ENCODE data around the gene DMRT2.

DMRT2 gene

DNA sequence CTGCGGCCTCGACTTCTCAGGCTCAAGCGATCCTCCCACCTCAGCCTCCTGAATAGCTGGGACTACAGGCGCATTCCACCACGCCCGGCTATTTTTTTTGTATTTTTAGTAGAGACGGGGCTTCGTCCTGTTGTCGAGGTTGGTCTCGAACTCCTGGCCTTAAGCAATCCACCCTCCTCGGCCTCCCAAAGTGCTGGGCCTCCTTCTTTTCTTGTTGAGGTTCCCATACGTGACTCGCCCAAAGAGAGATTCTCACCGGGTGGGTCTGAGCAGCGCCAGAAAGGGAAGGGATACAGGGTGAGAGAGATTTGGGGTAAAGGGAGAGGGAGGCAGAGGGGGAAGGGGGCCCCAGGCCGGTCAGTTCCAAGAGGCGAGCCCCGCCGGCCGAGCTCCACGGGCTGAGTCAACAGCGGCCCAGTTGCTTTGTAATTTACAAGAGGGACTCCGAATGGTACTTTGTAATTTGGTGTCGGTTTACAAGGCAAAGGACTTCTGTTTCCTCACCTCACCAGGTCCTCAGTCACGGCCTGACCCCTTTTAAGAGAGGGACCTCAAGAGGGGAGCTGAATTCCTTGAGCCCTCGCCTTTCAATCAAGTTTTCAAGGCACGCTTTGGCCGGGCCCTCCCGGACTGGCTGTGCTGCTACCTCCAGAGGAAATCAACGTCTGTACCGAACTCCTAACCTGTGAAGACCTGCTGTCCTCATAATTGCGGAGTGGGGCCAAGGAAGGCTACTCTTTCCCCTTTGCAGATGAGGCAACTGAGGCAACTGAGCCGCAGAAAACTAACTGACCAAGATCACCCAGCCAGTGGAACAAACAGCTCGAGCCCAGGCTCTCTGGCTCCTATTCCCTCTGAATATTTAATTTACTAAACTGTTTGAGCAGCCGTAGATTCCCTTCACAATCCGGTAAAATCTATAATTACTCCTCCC is 3.3 kb upstream of the DMRT2 start:
- H3K4me3 ChIP-seq (ENCODE audit: low read depth, low read length), result no peak overlapping the region

DNA sequence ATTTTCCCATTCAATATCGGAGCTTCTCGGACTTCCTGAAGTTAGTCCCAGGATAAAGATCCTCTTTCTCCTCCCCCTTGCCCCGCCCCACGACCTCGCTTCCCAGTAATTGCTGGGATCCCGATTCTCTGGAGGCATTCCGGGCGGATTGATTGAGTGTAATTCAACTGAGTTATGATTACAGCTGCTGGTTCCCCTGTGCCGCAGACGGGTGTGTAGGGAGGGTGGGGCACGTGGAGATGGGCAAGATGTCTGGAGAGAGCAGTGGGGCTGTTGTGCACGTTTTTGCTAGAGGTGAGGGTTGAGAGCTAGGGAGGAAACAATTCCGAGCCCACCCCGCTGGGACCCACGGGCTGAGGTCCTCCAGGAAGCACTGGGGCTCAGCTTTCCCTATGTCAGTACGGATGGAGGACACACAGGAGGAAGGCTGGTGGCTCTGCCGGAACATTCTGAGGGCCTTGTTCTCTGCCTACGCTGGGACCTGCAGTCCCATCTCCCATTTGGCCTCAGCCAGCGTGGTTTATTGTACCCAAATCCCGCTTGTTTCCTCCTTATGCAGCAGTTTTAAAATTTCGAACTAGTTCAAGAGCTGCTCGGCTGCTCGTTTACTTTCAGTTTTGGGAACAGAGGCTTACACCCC is 2.4 kb upstream of the DMRT2 start:
- peak overlapping the region; percentile 4 for H3K4me3 ChIP-seq (ENCODE audit: low read depth, low read length)

DNA sequence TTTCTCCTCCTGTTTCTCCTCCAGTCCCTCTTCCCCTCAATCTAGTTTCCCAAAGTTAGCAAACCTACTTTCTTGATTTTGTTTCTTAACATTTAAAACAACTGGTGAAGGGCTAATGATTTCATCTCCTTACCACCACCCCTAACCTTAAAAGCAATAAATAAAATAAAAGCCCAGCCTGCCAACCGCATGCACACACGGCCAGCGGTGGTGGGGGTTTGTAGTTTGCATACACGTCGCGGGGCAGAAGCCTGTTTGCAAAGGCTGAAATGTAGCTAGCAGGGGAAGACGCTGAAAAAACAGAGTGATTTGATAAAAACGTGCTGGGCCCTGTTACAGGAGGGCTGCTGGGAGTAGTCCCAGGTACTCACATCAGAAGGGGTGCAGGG is 1.9 kb upstream of the DMRT2 start:
- no peak overlapping the region for H3K4me3 ChIP-seq (ENCODE audit: low read depth, low read length)

DNA sequence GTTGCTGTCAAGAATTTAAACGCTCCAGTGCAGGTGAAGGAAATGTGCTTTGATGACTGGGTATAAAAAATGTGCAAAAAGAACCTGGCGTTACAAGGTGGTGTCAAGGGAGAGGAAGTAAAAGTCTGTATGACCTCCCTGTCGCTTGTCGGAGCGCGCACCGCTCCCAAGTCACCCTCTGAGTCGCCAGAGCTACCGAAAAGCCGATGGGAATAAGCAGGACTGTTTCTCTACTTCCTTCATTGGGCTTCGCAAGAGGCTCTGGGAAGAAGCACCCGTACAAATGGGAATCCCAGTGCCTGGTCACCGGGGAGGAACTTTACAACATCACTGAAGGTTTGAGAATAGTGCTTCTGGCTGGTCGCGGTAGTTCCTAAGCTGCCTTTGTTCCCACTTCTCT is 1.3 kb upstream of the DMRT2 start:
- H3K4me3 ChIP-seq (ENCODE audit: low read depth, low read length), result no peak overlapping the region

DNA sequence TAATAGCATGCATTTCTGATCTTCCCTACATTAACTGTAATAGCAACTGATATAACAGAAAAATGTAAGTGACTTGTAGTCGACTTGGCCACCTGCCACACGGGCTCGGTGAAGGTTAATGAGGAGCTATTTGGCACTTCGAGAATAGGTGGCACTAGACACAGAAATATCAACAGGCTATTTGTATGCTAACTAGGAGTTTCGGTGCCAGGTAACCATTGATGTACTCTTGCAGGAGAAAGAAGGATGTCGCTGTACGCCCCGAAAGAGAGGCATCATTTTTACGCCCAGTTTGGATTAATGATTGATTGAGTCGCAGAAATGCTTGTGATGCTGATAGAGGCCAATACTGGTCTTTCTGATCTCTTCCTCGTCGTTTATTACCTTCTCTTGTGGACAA is 516 bp upstream of the DMRT2 start:
- H3K4me3 ChIP-seq (ENCODE audit: low read depth, low read length), result no peak overlapping the region

DNA sequence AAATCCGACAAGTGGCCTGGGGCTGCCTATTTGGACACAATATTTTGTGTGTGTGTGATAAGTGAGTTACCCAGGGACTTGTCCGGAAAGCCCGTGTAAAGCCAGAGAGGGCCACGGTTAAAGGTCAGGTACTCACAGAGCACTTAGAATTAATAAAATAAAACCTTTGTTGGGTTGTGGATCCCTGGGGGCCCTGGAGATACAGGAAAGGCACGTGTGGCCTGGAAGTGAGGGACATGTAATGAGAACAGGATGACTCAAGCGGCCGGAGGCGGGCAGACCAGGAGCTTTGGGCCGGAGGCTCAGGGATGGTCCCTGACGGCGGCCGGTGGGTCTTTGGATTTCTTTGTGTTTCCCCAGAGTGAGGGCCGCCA is 1.0 kb downstream of the DMRT2 start:
- H3K4me3 ChIP-seq (ENCODE audit: low read depth, low read length), result peak overlapping the region; percentile 35

DNA sequence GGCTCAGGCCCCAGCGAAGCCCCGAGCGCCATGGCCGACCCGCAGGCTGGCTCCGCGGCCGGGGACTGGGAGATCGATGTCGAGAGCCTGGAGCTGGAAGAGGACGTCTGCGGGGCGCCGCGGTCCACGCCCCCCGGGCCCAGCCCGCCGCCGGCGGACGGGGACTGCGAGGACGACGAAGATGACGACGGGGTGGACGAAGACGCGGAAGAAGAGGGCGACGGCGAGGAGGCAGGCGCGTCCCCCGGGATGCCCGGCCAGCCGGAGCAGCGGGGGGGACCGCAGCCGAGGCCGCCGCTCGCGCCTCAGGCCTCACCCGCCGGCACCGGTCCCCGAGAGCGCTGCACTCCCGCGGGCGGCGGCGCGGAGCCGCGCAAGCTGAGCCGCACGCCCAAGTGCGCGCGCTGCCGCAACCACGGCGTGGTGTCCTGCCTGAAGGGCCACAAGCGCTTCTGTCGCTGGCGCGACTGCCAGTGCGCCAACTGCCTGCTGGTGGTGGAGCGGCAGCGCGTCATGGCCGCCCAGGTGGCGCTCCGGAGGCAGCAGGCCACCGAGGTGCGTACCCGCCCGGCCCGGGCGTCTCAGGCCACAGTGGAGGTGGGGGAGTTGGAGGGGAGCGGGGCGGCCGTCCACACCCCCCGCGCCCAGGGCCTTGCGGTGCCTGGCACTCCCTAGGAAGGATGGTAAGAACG is 1.6 kb downstream of the DMRT2 start:
- peak overlapping the region; percentile 35 for H3K4me3 ChIP-seq (ENCODE audit: low read depth, low read length)

DNA sequence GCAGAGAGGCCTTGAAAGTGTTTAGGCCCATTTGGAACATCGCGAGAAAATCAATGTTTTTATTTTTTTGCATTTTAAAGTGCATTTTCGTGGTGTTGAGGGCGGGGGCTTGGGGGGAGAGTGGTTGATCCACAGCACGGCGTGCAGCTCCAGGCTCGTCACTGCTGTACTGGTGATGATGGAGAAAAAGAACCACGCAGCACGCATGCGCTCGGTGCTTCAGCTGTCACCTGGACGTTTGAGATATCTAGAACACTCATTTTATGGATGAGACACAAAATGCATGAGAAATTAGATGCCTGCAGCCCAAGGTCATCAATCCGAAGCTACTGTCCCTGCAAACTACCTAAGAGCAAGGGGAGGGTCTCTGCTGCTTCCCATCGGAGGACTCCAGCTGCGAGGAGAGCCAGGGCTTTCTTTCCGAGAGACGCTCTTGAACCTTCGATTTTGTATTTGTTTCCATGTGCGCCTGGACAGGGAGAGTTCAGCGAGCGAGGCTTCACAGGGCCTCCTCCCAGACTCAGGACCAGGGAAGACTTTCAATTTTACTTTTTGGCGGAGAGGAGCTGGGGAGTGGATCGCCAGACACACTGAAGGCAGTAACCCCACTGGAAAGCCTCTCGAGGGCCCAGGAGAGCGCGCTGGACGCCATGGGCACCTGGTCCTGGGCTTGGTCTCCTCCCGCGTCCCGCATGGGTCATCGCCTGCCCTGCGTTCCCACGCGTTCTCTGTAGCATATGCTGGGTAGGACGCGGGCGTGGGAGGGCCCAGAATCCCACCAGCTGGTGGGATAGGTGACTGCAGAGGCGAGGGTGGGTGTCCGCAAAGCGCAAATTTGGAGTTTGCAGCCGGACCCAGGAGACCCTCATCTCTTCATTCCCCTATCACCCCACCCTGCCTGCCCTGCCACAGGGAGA is 2.5 kb downstream of the DMRT2 start:
- H3K4me3 ChIP-seq (ENCODE audit: low read depth, low read length), result no peak overlapping the region

DNA sequence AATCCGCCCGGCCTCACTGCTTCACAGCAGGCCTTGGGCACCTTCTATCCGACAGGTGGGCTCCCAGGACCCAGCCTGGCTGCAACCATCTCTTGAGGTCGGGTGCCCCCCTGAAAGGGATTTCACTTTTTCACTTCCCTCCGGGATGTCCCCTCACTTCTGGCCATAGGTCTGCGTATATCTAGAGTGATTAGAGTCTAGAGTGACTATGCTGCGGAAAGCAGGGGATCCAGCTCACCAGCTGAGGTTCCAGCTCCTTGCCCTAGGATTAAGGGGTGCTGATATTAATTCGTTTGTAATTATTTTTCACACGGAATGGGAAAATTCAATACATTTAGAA is 3.1 kb downstream of the DMRT2 start:
- H3K4me3 ChIP-seq (ENCODE audit: low read depth, low read length), result no peak overlapping the region

DNA sequence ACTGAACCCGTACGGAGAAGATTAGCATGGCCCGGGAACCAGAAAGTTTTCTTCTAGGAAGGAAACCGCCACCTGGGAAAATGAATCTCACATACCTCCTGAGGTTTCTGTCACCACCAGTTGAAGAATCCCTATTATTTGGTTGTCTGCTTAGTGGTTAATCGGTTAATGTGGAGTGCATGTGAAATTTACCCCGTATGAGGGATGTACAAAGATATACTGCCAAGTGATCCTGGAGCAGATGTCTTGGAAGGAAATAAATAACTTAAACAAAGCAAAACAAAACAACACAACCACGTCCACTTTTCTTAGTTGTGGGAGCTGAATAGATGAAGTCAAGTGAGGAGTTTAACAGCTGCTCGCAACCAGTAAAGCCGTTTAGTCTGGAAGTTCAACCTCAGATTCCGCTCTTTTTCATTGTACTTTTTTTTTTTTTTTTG is 3.8 kb downstream of the DMRT2 start:
- no peak overlapping the region for H3K4me3 ChIP-seq (ENCODE audit: low read depth, low read length)

DNA sequence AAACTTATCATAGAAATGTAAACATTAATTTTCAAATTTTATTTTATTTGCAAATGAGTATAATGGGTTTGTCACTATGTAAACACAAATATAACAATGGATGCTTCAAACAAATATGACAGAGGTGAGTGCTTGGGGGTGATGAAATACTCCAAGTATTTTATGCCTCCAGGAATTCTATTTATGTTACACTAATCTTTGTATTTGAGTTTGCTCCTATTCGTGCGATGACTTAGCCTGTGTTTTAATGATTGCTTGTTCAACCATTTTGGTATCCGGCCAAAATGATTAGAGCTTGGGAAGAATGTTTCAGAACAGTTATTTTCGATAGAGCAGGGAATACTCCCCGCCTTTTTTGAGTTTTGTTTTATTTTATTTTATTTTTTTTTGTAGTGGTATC is 5.0 kb downstream of the DMRT2 start:
- H3K4me3 ChIP-seq (ENCODE audit: low read depth, low read length), result no peak overlapping the region

DNA sequence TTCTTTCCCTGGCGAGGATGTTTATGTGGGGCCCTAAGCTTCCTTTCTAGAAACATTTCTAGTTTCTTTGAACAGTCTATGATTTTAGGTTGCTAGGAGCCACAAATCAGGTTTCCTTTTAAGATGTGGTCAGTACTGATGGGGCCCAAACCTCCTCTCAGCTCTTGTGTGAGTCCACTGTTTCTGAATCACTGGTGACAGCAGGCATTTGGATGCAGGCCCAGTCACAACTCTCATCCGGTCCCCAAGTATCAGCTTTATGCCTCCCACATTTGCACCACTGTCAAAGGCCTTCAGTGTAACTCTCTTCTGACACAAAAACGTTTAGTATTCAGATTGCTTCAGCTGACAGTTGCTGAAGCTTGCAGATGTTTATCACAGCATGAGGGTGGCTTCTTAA is 7.8 kb downstream of the DMRT2 start:
- H3K4me3 ChIP-seq (ENCODE audit: low read depth, low read length), result no peak overlapping the region

DNA sequence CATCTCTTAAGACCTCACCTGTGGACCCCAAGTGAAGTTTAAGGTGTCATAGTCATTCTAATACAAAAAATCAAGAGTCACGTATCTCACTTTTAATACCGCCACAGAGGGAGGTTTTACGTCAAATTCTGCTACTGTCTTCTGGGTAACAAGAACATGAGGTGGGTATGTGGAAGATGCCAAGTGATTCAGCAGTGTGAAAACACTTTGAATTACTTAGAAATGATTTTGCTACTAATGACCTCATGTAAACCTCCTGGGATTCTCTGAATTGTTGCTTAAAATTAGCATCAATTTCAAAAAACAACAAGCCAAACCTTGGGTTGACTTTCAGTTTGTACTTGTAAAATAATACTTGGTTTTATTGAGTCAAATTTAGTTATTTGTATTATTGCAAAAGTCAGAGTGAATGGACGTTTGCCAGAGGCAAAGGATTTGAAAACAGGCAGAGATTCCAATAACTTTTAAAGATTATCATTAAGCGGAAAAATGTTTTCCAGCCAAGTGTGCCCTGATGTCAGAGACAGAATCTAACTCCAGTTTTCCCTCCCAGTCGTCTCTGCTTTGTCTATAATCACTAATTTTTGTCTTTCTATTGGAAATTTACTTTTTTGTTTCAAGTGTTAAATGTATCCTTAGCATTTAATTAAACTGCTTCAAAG is 8.8 kb downstream of the DMRT2 start:
- H3K4me3 ChIP-seq (ENCODE audit: low read depth, low read length), result no peak overlapping the region

DNA sequence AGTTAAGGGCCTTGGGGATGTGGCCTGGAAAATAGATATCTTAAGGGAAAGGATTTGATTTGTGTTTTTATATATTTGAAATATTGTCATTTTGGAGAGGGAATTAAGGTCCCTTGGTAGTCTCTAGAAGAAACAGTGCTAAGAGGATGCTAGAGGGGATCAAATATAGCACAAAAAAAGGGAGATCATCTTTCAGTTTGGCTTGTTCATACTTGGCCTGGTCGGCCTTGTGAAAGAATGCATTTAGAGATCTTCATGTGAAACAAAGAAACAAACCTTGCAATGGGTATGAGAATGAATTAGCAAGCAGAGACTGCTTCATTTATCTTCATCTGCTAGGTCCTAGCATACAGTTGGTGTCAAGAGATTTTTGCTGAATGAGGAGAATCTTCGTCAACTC is 15.0 kb downstream of the DMRT2 start:
- H3K4me3 ChIP-seq (ENCODE audit: low read depth, low read length), result no peak overlapping the region

DNA sequence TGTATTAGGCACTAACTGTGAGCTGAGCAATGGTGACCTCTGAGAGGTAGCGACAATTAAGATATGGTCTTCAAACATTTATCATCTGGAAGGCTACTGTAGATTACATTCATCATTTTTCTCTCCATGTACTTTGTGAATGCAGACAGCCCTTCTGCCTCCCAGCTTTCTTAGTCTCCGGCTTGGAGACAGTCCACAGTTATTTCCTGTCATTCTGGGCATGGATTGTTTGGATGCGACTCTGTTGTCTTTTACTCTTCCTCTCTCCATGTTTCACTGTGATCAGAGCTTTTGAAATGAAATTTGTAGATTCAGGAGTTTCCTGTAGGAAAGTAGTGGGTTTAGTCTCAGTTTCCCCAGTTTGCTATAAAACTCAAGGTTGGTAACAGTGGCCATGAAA is 20.5 kb downstream of the DMRT2 start:
- no peak overlapping the region for H3K4me3 ChIP-seq (ENCODE audit: low read depth, low read length)

DNA sequence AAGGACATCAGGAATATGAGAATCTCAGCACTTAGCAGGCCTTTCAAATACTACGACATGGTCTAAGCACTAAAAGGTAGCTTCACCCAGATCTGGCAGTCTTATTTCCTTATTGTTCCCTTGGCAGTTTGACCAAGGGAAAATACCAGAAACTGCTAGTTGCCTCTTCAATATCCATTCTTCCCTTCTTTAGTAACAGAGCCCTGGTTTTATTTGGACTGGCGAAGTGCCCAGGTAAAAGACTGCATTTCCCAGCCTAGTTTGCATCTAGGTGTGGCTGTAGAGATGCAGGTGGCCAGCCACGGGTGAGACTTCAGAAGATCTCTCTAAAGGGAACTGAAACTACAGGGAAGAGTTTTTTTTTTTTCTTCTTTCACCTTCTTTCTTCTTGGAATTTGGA is 21.6 kb downstream of the DMRT2 start:
- H3K4me3 ChIP-seq (ENCODE audit: low read depth, low read length), result no peak overlapping the region

DNA sequence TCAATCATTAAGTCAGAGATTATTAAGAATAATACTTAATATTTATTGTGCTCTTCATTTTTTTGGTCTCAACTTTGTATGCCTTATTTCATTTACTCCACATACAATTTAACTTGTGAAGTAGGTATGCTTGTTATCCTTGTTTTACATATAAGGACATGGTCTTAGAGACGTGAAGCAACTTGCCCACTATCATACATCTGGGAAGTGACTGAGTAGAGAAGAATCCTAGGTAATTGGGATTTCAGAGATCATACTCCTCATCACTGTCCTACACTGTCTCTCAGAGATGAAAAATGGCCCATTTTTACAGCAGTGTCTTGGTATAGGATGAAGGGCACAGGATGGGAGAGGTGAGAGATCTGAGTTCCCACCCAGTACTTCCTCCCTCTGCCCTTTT is 23.3 kb downstream of the DMRT2 start:
- H3K4me3 ChIP-seq (ENCODE audit: low read depth, low read length), result no peak overlapping the region

DNA sequence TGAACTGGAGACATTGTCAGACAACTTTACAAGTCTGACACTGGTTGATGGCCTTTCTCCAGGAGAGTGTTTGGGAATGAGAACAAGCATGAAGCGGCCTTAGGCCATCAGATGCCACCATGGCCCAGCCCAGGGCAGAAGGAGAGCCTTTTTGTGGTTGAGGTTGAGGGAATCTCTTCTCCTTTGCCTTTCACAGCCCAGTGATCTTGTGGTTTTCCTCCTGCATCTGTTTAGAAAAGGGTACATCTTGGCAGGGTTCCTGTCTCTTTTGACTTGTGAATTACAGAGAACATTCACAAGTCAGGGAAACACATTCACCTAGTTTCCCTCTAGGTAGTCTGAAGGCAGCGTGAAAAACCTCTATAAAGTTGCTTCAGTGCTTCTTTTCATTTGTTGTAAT is 27.5 kb downstream of the DMRT2 start:
- H3K4me3 ChIP-seq (ENCODE audit: low read depth, low read length), result no peak overlapping the region

DNA sequence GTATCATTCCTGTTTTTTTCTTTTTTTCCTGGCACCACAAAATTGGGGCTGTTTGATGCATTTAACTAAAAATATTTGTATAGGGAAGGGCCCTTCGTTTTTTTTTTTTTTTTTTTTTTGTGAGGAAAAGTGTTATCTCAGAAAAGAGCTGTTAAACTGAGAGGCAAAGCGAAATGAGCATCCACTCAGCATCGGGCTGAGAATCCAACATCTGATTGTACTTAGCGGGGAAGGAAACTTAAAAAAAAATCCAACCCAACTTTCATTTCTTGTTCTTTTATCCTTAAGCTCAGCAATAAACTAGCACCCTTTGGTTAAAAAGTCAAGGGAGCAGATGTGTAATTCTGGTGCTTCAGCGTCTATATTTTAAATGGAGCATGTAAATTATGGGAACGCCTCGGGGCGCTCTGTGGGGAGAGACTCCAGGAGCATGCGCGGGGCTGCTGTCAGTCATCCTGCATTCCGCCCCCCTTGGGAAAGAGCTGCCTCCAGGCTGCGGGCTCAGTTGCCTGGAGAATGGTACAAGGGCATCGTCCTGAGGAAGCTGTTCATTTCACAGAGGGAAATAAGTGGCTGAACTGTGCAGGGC is 33.3 kb downstream of the DMRT2 start:
- H3K4me3 ChIP-seq (ENCODE audit: low read depth, low read length), result no peak overlapping the region

DNA sequence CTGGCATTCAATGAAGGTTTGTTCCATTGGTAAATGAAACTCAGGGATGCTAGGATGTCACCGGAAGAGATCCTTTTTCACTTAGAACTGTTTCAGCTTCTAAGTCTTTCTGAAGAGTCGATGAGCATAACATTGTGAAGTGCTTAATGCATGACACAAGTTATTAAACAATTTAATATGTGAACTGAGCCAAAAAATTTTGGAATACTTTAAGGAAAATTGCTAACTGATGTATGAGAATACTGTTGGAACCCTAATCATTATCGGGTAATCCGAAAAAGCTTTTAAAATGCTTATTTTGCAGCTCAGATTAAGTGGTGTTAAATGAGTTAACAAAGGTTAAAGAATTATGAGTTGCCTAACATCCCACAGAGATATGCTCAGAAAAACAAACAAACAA is 34.9 kb downstream of the DMRT2 start:
- no peak overlapping the region for H3K4me3 ChIP-seq (ENCODE audit: low read depth, low read length)
